ENCODE results near the gene AMPD2.

DNA sequence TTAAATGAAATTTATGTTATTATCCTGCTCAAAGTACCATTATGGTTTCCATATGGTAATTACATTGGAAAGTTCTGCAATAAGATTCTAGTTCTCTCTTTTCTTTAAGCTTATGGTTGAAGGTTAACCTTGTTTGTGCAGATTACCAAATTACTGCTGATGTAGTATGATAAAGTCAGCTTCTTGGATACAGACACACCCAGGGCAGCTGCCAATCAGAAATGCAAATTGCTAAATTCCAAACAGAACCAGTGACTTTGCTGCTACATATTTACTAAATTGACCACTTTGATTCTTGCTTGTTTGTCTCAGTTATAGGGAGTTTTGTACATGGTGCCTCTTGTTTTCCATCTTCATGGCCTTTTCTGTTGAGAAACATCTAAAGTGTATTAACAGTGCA is 26.7 kb upstream of the AMPD2 start:
- TF ChIP-seq, protein P1, sequence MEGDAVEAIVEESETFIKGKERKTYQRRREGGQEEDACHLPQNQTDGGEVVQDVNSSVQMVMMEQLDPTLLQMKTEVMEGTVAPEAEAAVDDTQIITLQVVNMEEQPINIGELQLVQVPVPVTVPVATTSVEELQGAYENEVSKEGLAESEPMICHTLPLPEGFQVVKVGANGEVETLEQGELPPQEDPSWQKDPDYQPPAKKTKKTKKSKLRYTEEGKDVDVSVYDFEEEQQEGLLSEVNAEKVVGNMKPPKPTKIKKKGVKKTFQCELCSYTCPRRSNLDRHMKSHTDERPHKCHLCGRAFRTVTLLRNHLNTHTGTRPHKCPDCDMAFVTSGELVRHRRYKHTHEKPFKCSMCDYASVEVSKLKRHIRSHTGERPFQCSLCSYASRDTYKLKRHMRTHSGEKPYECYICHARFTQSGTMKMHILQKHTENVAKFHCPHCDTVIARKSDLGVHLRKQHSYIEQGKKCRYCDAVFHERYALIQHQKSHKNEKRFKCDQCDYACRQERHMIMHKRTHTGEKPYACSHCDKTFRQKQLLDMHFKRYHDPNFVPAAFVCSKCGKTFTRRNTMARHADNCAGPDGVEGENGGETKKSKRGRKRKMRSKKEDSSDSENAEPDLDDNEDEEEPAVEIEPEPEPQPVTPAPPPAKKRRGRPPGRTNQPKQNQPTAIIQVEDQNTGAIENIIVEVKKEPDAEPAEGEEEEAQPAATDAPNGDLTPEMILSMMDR (IDR thresholded peaks at IDR 0.05): no peak
- TF ChIP-seq POLR2A (IDR thresholded peaks at IDR 0.05): no peak
- no peak for TF ChIP-seq POLR2AphosphoS5 (IDR thresholded peaks at IDR 0.05)
- TF ChIP-seq EP300 (IDR thresholded peaks at IDR 0.05; ENCODE audit: low read depth): no peak

All from transverse colon (tissue), 4 donors.